HEK293 (cell line): Measurements from ENCODE around the gene RHOT1.
"Not testable (repeated sequence)": the region's sequence is repeated elsewhere in the genome, so short reads cannot be mapped to it uniquely, and the experiment has no call there.

Experiments
- CTCF ChIA-PET: fragments of 350-600 bp; formaldehyde crosslinking; extraction: SDS; loops from one replicate; lab custom pipeline; 2021; ENCODE audit warnings: antibody characterized with exemption; lab: Yijun Ruan, JAX
- POLR2A ChIA-PET: fragments of 300-600 bp; formaldehyde crosslinking; extraction: SDS; loops from one replicate; lab custom pipeline; 2020; ENCODE audit warnings: antibody characterized with exemption, inconsistent platforms; lab: Yijun Ruan, JAX
- H3K27ac ChIP-seq: fragments of 200-500 bp; sonication (Bioruptor generic); 2 replicates; pipeline ENCODE4 v1.5.1; 2014; ENCODE audit warnings: low read depth, low read length, control low read depth, inconsistent platforms; ENCODE audit errors: extremely low read depth
- H3K36me3 ChIP-seq, 2 experiments: fragments of 200-500 bp in 1 of 2; sonication (Bioruptor generic) in 1 of 2; 1 replicate in 1 of 2; 2 replicates in 1 of 2; pipeline ENCODE4 v1.5.1; 2014 to 2017; ENCODE audit warnings: inconsistent platforms in 2 of 2, low read length in 2 of 2; ENCODE audit not compliant: control insufficient read depth in 2 of 2, insufficient read depth in 1 of 2
- H3K4me1 ChIP-seq: fragments of 200-500 bp; sonication (Bioruptor generic); 2 replicates; pipeline ENCODE4 v1.5.1; 2014; ENCODE audit warnings: mild to moderate bottlenecking, low read length, inconsistent platforms; ENCODE audit not compliant: control insufficient read depth, insufficient read depth
- H3K4me3 ChIP-seq: 2 replicates; pipeline ENCODE4 v1.5.1; 2011; ENCODE audit warnings: low read depth, mild to moderate bottlenecking, control low read depth, low read length, moderate library complexity
- H3K9me3 ChIP-seq: fragments of 200-500 bp; sonication (Bioruptor generic); 2 replicates; pipeline ENCODE4 v1.5.1; 2014; ENCODE audit warnings: low read depth, low read length, inconsistent platforms; ENCODE audit not compliant: control insufficient read depth, insufficient read depth
- ATF2 ChIP-seq: fragments of 450-650 bp; formaldehyde crosslinking; IDR thresholded peaks from 2 replicates; pipeline ENCODE4 v1.5.1; 2016; ENCODE audit warnings: missing biosample characterization, missing genetic modification characterization, low read depth
- EGR2 ChIP-seq: fragments of 450-650 bp; formaldehyde crosslinking; IDR thresholded peaks from 2 replicates; pipeline ENCODE4 v1.5.1; 2016; ENCODE audit warnings: low read depth, missing biosample characterization, missing genetic modification characterization
- FEZF1 ChIP-seq: fragments of 450-650 bp; formaldehyde crosslinking; IDR thresholded peaks from 2 replicates; pipeline ENCODE4 v1.5.1; 2016; ENCODE audit warnings: missing biosample characterization, missing genetic modification characterization
- HOXD13 ChIP-seq: sonication (generic); formaldehyde crosslinking; IDR thresholded peaks from 2 replicates; pipeline ENCODE4 v1.8.0; 2022; ENCODE audit warnings: missing genetic modification reagents, borderline replicate concordance
- OSR2 ChIP-seq: fragments of 450-650 bp; formaldehyde crosslinking; IDR thresholded peaks from 2 replicates; pipeline ENCODE4 v1.5.1; 2016; ENCODE audit warnings: missing biosample characterization, missing genetic modification characterization
- ZFP41 ChIP-seq: fragments of 450-650 bp; formaldehyde crosslinking; IDR thresholded peaks from 2 replicates; pipeline ENCODE4 v1.5.1; 2016; ENCODE audit warnings: missing biosample characterization, missing genetic modification characterization, borderline replicate concordance
- ZNF146 ChIP-seq: fragments of 450-650 bp; formaldehyde crosslinking; IDR thresholded peaks from 2 replicates; pipeline ENCODE4 v1.5.1; 2016; ENCODE audit warnings: missing biosample characterization, missing genetic modification characterization
- ZNF155 ChIP-seq: fragments of 450-650 bp; formaldehyde crosslinking; IDR thresholded peaks from 2 replicates; pipeline ENCODE4 v1.5.1; 2016; ENCODE audit warnings: missing biosample characterization, missing genetic modification characterization
- ZNF211 ChIP-seq: fragments of 450-650 bp; formaldehyde crosslinking; IDR thresholded peaks from 2 replicates; pipeline ENCODE4 v1.5.1; 2016; ENCODE audit warnings: low read depth, missing biosample characterization, missing genetic modification characterization
- ZNF280C ChIP-seq: fragments of 450-650 bp; formaldehyde crosslinking; IDR thresholded peaks from 2 replicates; pipeline ENCODE4 v1.5.1; 2016; ENCODE audit warnings: missing biosample characterization, missing genetic modification characterization
- ZNF391 ChIP-seq: fragments of 450-650 bp; formaldehyde crosslinking; IDR thresholded peaks from 2 replicates; pipeline ENCODE4 v1.5.1; 2016; ENCODE audit warnings: low read depth, missing biosample characterization, missing genetic modification characterization, borderline replicate concordance
- ZNF398 ChIP-seq: fragments of 450-650 bp; formaldehyde crosslinking; IDR thresholded peaks from 2 replicates; pipeline ENCODE4 v1.5.1; 2017; ENCODE audit warnings: missing biosample characterization, missing genetic modification characterization
- ZNF404 ChIP-seq: fragments of 450-650 bp; formaldehyde crosslinking; IDR thresholded peaks from 2 replicates; pipeline ENCODE4 v1.5.1; 2017; ENCODE audit warnings: missing biosample characterization, missing genetic modification characterization
- ZNF416 ChIP-seq: fragments of 450-650 bp; formaldehyde crosslinking; IDR thresholded peaks from 2 replicates; pipeline ENCODE4 v1.5.1; 2016; ENCODE audit warnings: missing biosample characterization, missing genetic modification characterization
- ZNF488 ChIP-seq: fragments of 450-650 bp; formaldehyde crosslinking; IDR thresholded peaks from 2 replicates; pipeline ENCODE4 v1.5.1; 2016; ENCODE audit warnings: missing biosample characterization, missing genetic modification characterization
- ZNF558 ChIP-seq: fragments of 450-650 bp; formaldehyde crosslinking; IDR thresholded peaks from 2 replicates; pipeline ENCODE4 v1.5.1; 2016; ENCODE audit warnings: missing biosample characterization, missing genetic modification characterization
- ZNF626 ChIP-seq: fragments of 450-650 bp; sonication (Bioruptor Pico); formaldehyde crosslinking; IDR thresholded peaks from 2 replicates; pipeline ENCODE4 v1.5.1; 2018; ENCODE audit warnings: missing biosample characterization, missing genetic modification characterization, inconsistent platforms
- ZNF677 ChIP-seq: fragments of 450-650 bp; IDR thresholded peaks from 2 replicates; pipeline ENCODE4 v1.5.0; 2018; ENCODE audit warnings: missing biosample characterization, mild to moderate bottlenecking, missing genetic modification characterization, moderate library complexity
- ZNF776 ChIP-seq: fragments of 450-650 bp; formaldehyde crosslinking; IDR thresholded peaks from 2 replicates; pipeline ENCODE4 v1.5.0; 2017; ENCODE audit warnings: missing biosample characterization, missing genetic modification characterization, borderline replicate concordance
- ZNF837 ChIP-seq: fragments of 450-650 bp; formaldehyde crosslinking; IDR thresholded peaks from 2 replicates; pipeline ENCODE4 v1.5.1; 2016; ENCODE audit warnings: missing biosample characterization, missing genetic modification characterization
- ZNF843 ChIP-seq: fragments of 450-650 bp; formaldehyde crosslinking; IDR thresholded peaks from 2 replicates; pipeline ENCODE4 v1.5.1; 2016; ENCODE audit warnings: missing biosample characterization, missing genetic modification characterization
- TF ChIP-seq, protein P1 (sequence below): fragments of 450-650 bp; formaldehyde crosslinking; IDR thresholded peaks from 2 replicates; pipeline ENCODE4 v1.5.1; 2016; ENCODE audit warnings: missing biosample characterization, missing genetic modification characterization
- TF ChIP-seq, protein P2 (sequence below): fragments of 450-650 bp; formaldehyde crosslinking; IDR thresholded peaks from 2 replicates; pipeline ENCODE4 v1.5.1; 2016; ENCODE audit warnings: missing biosample characterization, missing genetic modification characterization

The RHOT1 gene

GRCh38 chr17:32103476-32104113 lies 38.7 kb upstream of the RHOT1 start:
- POLR2A ChIA-PET: no interaction called here
- CTCF ChIA-PET: no interaction called here

GRCh38 chr17:32104158-32104557 lies 38.1 kb upstream of the RHOT1 start:
- CTCF ChIA-PET: no interaction called here
- no peak for TF ChIP-seq ZNF280C (tag by site-specific recombination)
- no peak for TF ChIP-seq ZNF146
- TF ChIP-seq HOXD13: no peak
- no peak for TF ChIP-seq ZNF416 (tag by site-specific recombination)
- TF ChIP-seq ZNF558 (tag by site-specific recombination): no peak
- TF ChIP-seq ZNF398: no peak
- TF ChIP-seq, protein P1, sequence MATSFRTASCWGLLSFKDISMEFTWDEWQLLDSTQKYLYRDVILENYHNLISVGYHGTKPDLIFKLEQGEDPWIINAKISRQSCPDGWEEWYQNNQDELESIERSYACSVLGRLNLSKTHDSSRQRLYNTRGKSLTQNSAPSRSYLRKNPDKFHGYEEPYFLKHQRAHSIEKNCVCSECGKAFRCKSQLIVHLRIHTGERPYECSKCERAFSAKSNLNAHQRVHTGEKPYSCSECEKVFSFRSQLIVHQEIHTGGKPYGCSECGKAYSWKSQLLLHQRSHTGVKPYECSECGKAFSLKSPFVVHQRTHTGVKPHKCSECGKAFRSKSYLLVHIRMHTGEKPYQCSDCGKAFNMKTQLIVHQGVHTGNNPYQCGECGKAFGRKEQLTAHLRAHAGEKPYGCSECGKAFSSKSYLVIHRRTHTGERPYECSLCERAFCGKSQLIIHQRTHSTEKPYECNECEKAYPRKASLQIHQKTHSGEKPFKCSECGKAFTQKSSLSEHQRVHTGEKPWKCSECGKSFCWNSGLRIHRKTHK (tag by site-specific recombination): no peak
- TF ChIP-seq ZFP41 (tag by site-specific recombination): no peak
- no peak for TF ChIP-seq ZNF837 (tag by site-specific recombination)
- TF ChIP-seq EGR2: no peak
- TF ChIP-seq ZNF391 (tag by site-specific recombination): no peak
- TF ChIP-seq FEZF1 (tag by site-specific recombination): no peak
- no peak for TF ChIP-seq ATF2 (tag by site-specific recombination)
- TF ChIP-seq ZNF843 (tag by site-specific recombination): no peak
- TF ChIP-seq ZNF488 (tag by site-specific recombination): no peak
- TF ChIP-seq ZNF404 (tag by site-specific recombination): no peak
- TF ChIP-seq ZNF155: no peak
- TF ChIP-seq OSR2: no peak
- TF ChIP-seq, protein P2, sequence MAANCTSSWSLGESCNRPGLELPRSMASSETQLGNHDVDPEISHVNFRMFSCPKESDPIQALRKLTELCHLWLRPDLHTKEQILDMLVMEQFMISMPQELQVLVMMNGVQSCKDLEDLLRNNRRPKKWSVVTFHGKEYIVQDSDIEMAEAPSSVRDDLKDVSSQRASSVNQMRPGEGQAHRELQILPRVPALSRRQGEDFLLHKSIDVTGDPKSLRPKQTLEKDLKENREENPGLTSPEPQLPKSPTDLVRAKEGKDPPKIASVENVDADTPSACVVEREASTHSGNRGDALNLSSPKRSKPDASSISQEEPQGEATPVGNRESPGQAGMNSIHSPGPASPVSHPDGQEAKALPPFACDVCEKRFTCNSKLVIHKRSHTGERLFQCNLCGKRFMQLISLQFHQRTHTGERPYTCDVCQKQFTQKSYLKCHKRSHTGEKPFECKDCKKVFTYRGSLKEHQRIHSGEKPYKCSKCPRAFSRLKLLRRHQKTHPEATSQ (tag by site-specific recombination): no peak
- no peaks in the 10 kb centered on the region for H3K36me3 ChIP-seq
- POLR2A ChIA-PET: no interaction called here
- no peak overlapping the region for H3K4me3 ChIP-seq
- H3K27ac ChIP-seq: no peak overlapping the region
- H3K9me3 ChIP-seq: no peaks in the 10 kb centered on the region
- H3K4me1 ChIP-seq: no peaks in the 10 kb centered on the region

More at GRCh38 chr17:32103476-32104113, 38.7 kb upstream of the RHOT1 start:
- Histone ChIP-seq H3K9me3 (no peaks in the 10 kb centered on the region), H3K27ac (no peak overlapping the region), H3K4me3 (no peak overlapping the region), H3K4me1 (no peaks in the 10 kb centered on the region), H3K36me3 (no peaks in the 10 kb centered on the region)
- no peak for TF ChIP-seq ZNF677 (tag by site-specific recombination)
- TF ChIP-seq ZNF211: no peak
- TF ChIP-seq ZNF488 (tag by site-specific recombination): no peak
- no peak for TF ChIP-seq ZNF776
- TF ChIP-seq ZNF626 (tag by site-specific recombination): no peak

- H3K9me3 ChIP-seq, H3K4me1 ChIP-seq, POLR2A ChIA-PET, H3K36me3 ChIP-seq, CTCF ChIA-PET, H3K4me3 ChIP-seq, H3K27ac ChIP-seq: not testable (repeated sequence)
These were observed 35.8 kb upstream of the RHOT1 start for GRCh38 chr17:32106471-32106981.
